ENCODE measurements around the gene EIF4E1B.

DNA sequence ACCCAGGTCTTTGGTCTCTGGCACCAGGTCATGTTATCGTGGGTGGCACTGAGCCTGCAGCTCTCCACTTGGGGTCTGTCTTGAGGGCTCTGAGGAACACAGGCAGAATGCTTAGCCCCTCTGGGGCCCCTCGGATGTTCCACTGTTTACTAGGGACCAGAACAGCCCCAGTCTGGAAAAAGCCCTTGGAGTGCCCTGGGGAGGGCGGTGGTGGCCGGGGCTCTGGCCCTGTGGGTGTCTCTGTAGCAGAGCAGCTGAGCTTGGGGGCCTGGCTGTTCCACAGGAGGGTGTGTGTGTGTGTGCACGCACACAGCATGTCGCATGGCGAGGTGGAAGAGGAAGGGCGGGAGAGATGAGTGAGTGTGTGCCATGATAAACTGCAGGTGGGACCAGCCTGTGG lies 35.9 kb upstream of the EIF4E1B start:
- TF ChIP-seq, protein P1, sequence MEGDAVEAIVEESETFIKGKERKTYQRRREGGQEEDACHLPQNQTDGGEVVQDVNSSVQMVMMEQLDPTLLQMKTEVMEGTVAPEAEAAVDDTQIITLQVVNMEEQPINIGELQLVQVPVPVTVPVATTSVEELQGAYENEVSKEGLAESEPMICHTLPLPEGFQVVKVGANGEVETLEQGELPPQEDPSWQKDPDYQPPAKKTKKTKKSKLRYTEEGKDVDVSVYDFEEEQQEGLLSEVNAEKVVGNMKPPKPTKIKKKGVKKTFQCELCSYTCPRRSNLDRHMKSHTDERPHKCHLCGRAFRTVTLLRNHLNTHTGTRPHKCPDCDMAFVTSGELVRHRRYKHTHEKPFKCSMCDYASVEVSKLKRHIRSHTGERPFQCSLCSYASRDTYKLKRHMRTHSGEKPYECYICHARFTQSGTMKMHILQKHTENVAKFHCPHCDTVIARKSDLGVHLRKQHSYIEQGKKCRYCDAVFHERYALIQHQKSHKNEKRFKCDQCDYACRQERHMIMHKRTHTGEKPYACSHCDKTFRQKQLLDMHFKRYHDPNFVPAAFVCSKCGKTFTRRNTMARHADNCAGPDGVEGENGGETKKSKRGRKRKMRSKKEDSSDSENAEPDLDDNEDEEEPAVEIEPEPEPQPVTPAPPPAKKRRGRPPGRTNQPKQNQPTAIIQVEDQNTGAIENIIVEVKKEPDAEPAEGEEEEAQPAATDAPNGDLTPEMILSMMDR (IDR thresholded peaks at IDR 0.05) = no peak
- no peak for TF ChIP-seq POLR2AphosphoS5 (IDR thresholded peaks at IDR 0.05)
- TF ChIP-seq POLR2A (IDR thresholded peaks at IDR 0.05) = no peak

Data from breast epithelium (tissue), 3 donors.